Stimulated activated CD8-positive, alpha-beta memory T cell treated with anti-CD3 and anti-CD28 coated beads, Interleukin-4, amount 100 ng/mL, for 1 hour (primary cell): ENCODE results near the gene PHC2.

Experiments used
- DNase-seq, 2 donors: peaks; one replicate each; pipeline ENCODE4 v3.0.0-alpha.2; 2020; ENCODE audit warnings: low read depth in 2 of 2, low spot score in 1 of 2

PHC2 gene

DNA sequence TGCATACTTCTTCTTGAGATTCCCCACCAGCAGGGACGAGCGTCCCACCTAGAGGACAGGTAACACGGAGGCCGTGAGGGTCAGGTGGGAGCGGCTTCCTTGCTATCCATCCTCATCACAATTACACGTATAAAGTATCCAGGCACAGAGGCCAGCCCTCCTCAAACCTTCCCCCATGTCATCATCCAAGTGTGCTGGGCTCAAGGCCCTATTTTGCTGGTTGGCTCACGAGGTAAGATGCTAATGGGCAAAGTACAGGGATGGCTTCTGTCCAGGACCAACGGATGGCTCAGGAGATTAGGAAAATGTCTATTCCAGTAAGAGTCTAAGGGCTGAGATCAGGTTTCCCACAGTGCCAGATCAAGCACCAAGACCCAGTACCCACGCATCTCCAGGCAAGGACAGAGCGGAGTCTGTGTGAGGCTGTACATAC is 98.5 kb downstream of the PHC2 start:
- DNase-seq: no peak

GRCh38 chr1:33331444-33332356 is 99.2 kb downstream of the PHC2 start:
- no peak for DNase-seq

- DNase-seq: no peak
Observed at GRCh38 chr1:33330906-33331305, 100.0 kb downstream of the PHC2 start.

GRCh38 chr1:33330361-33330890 is 100.5 kb downstream of the PHC2 start:
- no peak for DNase-seq

DNA sequence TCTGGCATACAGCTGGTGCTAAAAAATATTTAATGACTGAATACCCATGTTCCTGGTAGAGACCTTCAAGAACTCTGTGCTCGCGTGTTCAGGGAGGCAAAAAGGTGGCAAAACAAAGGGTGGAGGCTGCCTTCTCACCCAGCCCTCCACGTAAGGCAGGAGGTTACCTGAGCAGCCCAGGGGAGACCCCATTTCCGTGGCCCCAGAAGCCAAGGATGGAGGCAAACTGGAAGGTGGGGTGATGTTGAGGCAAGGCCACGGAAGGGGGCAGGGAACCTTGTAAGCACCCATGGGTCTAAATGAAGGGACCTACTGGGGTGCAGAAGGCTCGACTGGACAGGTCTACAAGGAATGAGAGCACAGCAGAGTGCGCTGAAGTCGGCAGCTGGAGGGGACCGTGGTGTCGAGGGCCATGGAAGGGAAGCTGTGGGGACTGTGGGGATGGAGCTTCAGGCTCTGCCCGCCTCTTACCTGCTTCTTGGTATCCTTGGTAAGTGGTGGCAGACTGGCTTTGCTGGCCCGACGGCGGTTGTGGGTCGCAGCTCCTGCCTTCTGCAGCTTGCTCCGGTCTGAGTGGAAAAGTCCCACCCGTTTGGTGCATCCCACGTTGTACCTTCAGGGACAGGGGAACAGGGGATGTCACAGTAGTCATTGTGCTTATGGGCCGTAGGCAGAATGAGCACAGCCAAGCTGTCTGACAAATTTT is 101.1 kb downstream of the PHC2 start:
- DNase-seq: no peak

DNA sequence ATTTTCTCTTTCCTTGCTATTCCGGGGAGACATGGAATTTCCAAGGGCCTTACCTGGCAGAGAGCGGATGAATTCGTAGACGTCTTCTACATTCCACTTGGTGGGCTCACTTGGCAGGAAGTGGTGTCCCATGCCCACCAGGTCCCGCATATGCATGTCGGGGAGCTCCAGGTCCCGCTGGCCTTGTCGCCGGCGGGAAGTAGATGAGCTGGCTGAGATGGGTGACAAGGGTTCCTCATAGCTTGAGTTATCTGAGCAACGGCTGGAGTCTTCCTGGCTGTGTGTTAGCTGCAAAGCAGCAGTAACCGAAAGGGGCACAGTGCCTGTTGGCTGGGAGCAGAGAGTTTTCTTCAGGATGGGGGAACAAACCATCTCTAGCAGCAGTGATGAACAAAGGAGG is 102.1 kb downstream of the PHC2 start:
- no peak for DNase-seq

DNA sequence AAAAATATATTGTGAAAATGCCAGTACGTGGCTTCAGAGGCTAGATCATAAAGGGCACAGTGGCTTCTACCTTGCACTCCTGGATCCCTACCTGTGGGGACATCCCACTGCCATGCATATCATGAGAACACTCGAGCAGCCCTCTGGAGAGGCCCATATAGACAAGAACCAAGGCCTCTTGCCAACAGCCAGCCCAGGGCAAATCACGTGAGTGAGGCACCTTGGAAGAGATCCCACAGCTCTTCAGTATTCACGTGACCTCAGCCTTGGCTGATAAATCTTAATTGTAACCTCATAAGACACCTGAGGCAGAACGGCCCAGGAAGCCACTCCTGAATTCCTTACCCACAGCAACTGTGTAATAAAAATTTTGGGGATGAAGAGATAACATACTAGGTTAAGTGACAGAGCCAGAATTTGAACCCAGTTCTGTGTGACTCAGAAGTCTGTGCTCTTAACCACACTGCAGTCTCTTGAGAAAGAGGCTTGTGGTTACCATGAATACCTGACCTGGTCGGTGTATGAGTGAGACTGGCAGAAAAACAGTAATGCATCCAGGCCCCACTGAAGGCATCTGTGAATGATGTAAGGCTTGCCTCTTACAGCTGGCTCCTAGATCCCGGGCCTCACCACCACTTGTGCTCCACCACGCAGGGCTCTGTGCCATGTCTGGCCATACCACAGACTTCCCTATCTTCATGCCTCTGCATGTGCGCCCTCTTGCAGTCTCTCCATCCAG is 103.1 kb downstream of the PHC2 start:
- no peak for DNase-seq

DNA sequence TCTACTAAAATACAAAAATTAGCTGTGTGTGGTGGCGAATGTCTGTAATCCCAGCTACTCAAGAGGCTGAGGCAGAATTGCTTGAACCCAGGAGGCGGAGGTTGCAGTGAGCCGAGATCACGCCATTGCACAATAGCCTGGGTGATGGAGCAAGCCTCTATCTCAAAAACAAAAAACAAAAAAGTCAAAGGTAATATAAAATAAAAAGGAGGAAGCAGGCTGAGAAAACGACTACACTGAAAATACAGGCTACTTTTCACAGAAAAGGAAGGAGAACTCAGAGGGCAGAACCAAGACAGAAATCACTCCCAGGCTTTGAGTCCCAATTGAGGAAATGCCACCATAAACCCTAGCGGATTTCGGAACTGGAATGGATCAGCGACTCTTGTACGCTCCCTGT is 104.1 kb downstream of the PHC2 start:
- no peak for DNase-seq

- DNase-seq: no peak
Observed at GRCh38 chr1:33324677-33325575, 106.0 kb downstream of the PHC2 start.

DNA sequence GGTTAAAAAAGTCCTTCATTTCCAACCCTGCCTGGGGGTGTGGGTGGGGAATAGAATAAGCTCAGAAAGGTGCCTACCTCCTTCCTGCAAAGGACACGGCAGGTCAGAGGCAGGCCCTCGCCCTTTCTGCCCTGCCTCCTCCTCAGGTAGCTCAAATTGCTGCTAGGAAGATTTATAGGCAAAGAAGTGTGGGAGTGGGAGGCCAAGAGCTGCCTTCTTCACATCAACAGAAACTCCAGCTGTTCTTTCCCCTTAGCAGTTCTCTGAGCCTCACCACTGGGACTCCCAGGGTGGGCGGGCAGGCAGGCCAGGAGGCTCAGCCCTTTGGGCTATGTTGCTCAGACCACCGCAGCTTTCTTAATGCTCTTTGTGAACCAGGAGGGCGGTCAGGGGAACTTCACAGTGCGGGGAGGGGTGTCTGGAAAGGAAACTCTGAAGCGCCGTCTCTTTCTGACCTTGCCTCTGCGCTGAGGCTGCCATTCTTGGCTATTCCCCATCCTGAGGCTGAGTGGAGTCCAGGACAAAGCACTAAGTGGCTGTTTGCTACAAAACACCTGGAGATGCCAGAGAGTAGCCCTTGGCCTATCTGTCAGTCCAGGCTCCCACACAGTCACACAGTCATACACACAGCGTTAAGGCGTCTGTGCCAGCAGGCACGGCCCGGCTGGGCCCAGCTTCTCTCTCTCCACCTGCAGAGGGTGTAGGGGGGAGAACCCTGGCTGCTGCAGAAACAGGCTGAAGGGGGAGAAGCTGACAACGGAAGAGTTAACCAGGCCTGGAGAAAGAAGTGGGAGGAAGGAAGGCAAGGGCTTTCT is 107.0 kb downstream of the PHC2 start:
- no peak for DNase-seq

GRCh38 chr1:33322870-33323585 is 107.9 kb downstream of the PHC2 start:
- DNase-seq: no peak

- no peak for DNase-seq
Observed at GRCh38 chr1:33322109-33322508, 108.8 kb downstream of the PHC2 start.

DNA sequence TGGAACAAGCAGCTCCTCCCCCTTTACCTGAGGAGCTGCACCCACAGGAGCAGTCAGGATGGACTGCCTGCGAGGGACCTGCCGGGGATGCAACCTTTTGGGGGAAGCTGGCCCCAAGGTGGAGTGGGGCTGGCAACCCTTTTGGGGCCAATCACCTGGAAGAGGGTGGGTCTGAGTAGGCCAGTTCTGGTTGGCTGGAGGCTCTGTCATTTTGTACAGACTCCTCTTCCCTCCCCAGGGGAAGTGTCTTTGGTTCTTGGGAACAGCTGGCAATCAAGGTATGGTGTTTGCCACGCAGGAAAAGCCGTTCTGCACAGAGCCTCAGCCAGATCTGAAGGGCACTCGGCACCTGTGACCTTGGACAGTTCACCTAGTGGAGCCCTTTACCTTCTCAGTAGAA is 109.7 kb downstream of the PHC2 start:
- DNase-seq: no peak

DNA sequence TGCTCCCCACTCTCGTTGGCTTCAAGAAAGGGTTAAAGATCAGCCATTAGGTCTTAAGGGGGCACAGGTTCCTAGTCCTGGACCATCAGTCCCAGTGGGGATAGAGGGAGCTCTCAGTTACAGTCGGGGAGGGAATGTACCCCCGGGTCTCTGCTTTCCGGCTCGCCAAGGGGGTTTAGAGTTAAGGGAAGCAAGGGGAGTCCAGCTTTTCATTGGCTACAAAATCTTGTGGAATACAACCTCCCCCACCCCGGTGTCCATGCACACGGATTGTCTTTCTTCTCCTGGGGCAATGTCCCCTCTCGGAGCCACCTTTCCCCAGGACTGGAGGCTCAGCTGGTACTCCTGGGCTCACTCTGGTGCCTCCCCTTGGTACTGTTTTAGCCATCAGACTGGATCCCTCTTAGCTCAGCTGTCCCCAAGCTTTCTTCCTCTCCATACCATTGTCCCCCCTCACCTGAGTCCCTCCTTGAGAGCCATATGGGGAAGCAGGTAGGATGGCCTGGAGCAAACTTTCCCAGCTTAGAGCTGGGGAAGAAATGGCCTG is 110.2 kb downstream of the PHC2 start, which contains the start of gene A3GALT2:
Gene A3GALT2, minus strand, starts transcription at position 480 of the 547 bp plus-strand sequence. Its CDS starts 0 bp downstream, at position 480.
- DNase-seq: no peak

- no peak for DNase-seq
Observed at GRCh38 chr1:33319949-33320618, 110.8 kb downstream of the PHC2 start.

GRCh38 chr1:33319186-33319948 is 111.5 kb downstream of the PHC2 start:
- DNase-seq: no peak

DNA sequence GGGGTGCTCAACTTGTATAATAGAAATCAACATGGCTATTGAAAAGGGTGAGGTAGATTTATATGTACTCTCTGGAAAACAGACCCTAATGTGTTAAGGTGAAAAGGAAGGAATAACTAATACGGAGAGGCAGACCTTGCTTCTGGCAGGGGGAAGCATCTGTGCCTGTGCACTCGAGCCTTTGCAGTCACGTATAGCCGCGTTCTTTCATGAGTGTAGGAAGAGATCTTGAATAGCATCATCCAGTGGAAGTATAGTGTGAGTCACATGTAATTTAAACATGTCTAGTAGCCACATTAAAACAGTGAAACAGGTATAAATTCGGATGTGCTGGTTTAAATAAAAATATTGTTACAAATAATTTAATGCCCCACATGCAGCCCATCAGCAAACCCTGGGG is 112.9 kb downstream of the PHC2 start:
- no peak for DNase-seq
